ENCODE data around the gene CCNDBP1. TPM values are rescaled to one million over a fixed set of nuclear protein-coding genes. Genes with fewer than 3 reads are reported as not detected.

The CCNDBP1 gene
- total and polyA plus RNA-seq, 9 donors = 35.0 to 41.8 (median 37.4) TPM

- no peak overlapping the region for H3K27ac ChIP-seq (ENCODE audit: low read length)
- no peak for DNase-seq
- no peaks in the 10 kb centered on the region for H3K36me3 ChIP-seq (ENCODE audit: control insufficient read depth, insufficient read depth, low read length)
- H3K4me3 ChIP-seq (ENCODE audit: low read length) = no peak overlapping the region
- H3K4me1 ChIP-seq (ENCODE audit: control insufficient read depth, insufficient read depth, low read length) = no peaks in the 10 kb centered on the region
- WGBS (ENCODE audit: insufficient coverage) = 78% methylated on average over 6 of the region's 9 CpGs
- H3K9me3 ChIP-seq (replicated peaks; ENCODE audit: control insufficient read depth, low read depth, low read length) = no peaks in the 10 kb centered on the region
- H3K27me3 ChIP-seq (ENCODE audit: control insufficient read depth, insufficient read depth, low read length) = peaks cover 34% of the 10 kb centered on the region
These were observed 21.8 kb downstream of the CCNDBP1 start for GRCh38 chr15:43207024-43207423.

GRCh38 chr15:43208052-43209002 is 23.1 kb downstream of the CCNDBP1 start:
- no peak overlapping the region for H3K27ac ChIP-seq (ENCODE audit: low read length)
- 58% methylated on average over 14 of the region's 23 CpGs for WGBS (ENCODE audit: insufficient coverage)

GRCh38 chr15:43209059-43209824 is 24.0 kb downstream of the CCNDBP1 start:
- H3K4me3 ChIP-seq (ENCODE audit: low read length) = no peak overlapping the region
- H3K9me3 ChIP-seq (replicated peaks; ENCODE audit: control insufficient read depth, low read depth, low read length) = no peaks in the 10 kb centered on the region
- no peaks in the 10 kb centered on the region for H3K36me3 ChIP-seq (ENCODE audit: control insufficient read depth, insufficient read depth, low read length)
- no peaks in the 10 kb centered on the region for H3K4me1 ChIP-seq (ENCODE audit: control insufficient read depth, insufficient read depth, low read length)
- DNase-seq = no peak
- H3K27ac ChIP-seq (ENCODE audit: low read length) = no peak overlapping the region
- peaks cover 34% of the 10 kb centered on the region for H3K27me3 ChIP-seq (ENCODE audit: control insufficient read depth, insufficient read depth, low read length)
- WGBS (ENCODE audit: insufficient coverage) = 66% methylated on average over 12 of the region's 13 CpGs

More at GRCh38 chr15:43208052-43209002, 23.1 kb downstream of the CCNDBP1 start:
- H3K4me1 ChIP-seq (ENCODE audit: control insufficient read depth, insufficient read depth, low read length) = no peaks in the 10 kb centered on the region
- H3K27me3 ChIP-seq (ENCODE audit: control insufficient read depth, insufficient read depth, low read length) = peaks cover 34% of the 10 kb centered on the region
- no peaks in the 10 kb centered on the region for H3K36me3 ChIP-seq (ENCODE audit: control insufficient read depth, insufficient read depth, low read length)
- H3K9me3 ChIP-seq (replicated peaks; ENCODE audit: control insufficient read depth, low read depth, low read length) = no peaks in the 10 kb centered on the region
- no peak overlapping the region for H3K4me3 ChIP-seq (ENCODE audit: low read length)
- DNase-seq = no peak

GRCh38 chr15:43210172-43210745 is 25.1 kb downstream of the CCNDBP1 start:
- Histone ChIP-seq H3K27me3 (ENCODE audit: control insufficient read depth, insufficient read depth, low read length) (peaks cover 33% of the 10 kb centered on the region), H3K4me1 (ENCODE audit: control insufficient read depth, insufficient read depth, low read length) (no peaks in the 10 kb centered on the region), H3K27ac (ENCODE audit: low read length) (no peak overlapping the region), H3K36me3 (ENCODE audit: control insufficient read depth, insufficient read depth, low read length) (no peaks in the 10 kb centered on the region), H3K9me3 (replicated peaks; ENCODE audit: control insufficient read depth, low read depth, low read length) (no peaks in the 10 kb centered on the region), H3K4me3 (ENCODE audit: low read length) (no peak overlapping the region)
- WGBS (ENCODE audit: insufficient coverage) = 85% methylated on average over 10 of the region's 15 CpGs
- DNase-seq = no peak

- DNase-seq = no peak
- peaks cover 33% of the 10 kb centered on the region for H3K27me3 ChIP-seq (ENCODE audit: control insufficient read depth, insufficient read depth, low read length)
- H3K9me3 ChIP-seq (replicated peaks; ENCODE audit: control insufficient read depth, low read depth, low read length) = no peaks in the 10 kb centered on the region
- no peaks in the 10 kb centered on the region for H3K4me1 ChIP-seq (ENCODE audit: control insufficient read depth, insufficient read depth, low read length)
- H3K36me3 ChIP-seq (ENCODE audit: control insufficient read depth, insufficient read depth, low read length) = no peaks in the 10 kb centered on the region
- no peak overlapping the region for H3K27ac ChIP-seq (ENCODE audit: low read length)
- no peak overlapping the region for H3K4me3 ChIP-seq (ENCODE audit: low read length)
- 79% methylated on average over 9 of the region's 9 CpGs for WGBS (ENCODE audit: insufficient coverage)
These were observed 25.6 kb downstream of the CCNDBP1 start for GRCh38 chr15:43210807-43211206.

GRCh38 chr15:43211224-43211735 is 26.1 kb downstream of the CCNDBP1 start:
- WGBS (ENCODE audit: insufficient coverage) = 80% methylated on average over 1 of the region's 4 CpGs
- Histone ChIP-seq H3K36me3 (ENCODE audit: control insufficient read depth, insufficient read depth, low read length) (no peaks in the 10 kb centered on the region), H3K4me3 (ENCODE audit: low read length) (no peak overlapping the region), H3K9me3 (replicated peaks; ENCODE audit: control insufficient read depth, low read depth, low read length) (no peaks in the 10 kb centered on the region), H3K27ac (ENCODE audit: low read length) (no peak overlapping the region), H3K27me3 (ENCODE audit: control insufficient read depth, insufficient read depth, low read length) (peaks cover 33% of the 10 kb centered on the region), H3K4me1 (ENCODE audit: control insufficient read depth, insufficient read depth, low read length) (no peaks in the 10 kb centered on the region)
- DNase-seq = no peak

- H3K4me1 ChIP-seq (ENCODE audit: control insufficient read depth, insufficient read depth, low read length) = no peaks in the 10 kb centered on the region
- peaks cover 33% of the 10 kb centered on the region for H3K27me3 ChIP-seq (ENCODE audit: control insufficient read depth, insufficient read depth, low read length)
- no peak overlapping the region for H3K27ac ChIP-seq (ENCODE audit: low read length)
- DNase-seq = no peak
- no peaks in the 10 kb centered on the region for H3K36me3 ChIP-seq (ENCODE audit: control insufficient read depth, insufficient read depth, low read length)
- no peak overlapping the region for H3K4me3 ChIP-seq (ENCODE audit: low read length)
- WGBS (ENCODE audit: insufficient coverage) = 69% methylated on average over 3 of the region's 8 CpGs
- H3K9me3 ChIP-seq (replicated peaks; ENCODE audit: control insufficient read depth, low read depth, low read length) = no peaks in the 10 kb centered on the region
These were observed 27.1 kb downstream of the CCNDBP1 start for GRCh38 chr15:43212299-43212698.

GRCh38 chr15:43212951-43213350 is 27.7 kb downstream of the CCNDBP1 start:
- no peaks in the 10 kb centered on the region for H3K36me3 ChIP-seq (ENCODE audit: control insufficient read depth, insufficient read depth, low read length)
- H3K27me3 ChIP-seq (ENCODE audit: control insufficient read depth, insufficient read depth, low read length) = peaks cover 30% of the 10 kb centered on the region
- no peaks in the 10 kb centered on the region for H3K9me3 ChIP-seq (replicated peaks; ENCODE audit: control insufficient read depth, low read depth, low read length)
- no peaks in the 10 kb centered on the region for H3K4me1 ChIP-seq (ENCODE audit: control insufficient read depth, insufficient read depth, low read length)
- no peak overlapping the region for H3K27ac ChIP-seq (ENCODE audit: low read length)
- H3K4me3 ChIP-seq (ENCODE audit: low read length) = no peak overlapping the region
- DNase-seq = no peak

GRCh38 chr15:43213466-43213865 is 28.3 kb downstream of the CCNDBP1 start:
- no peaks in the 10 kb centered on the region for H3K9me3 ChIP-seq (replicated peaks; ENCODE audit: control insufficient read depth, low read depth, low read length)
- no peaks in the 10 kb centered on the region for H3K4me1 ChIP-seq (ENCODE audit: control insufficient read depth, insufficient read depth, low read length)
- H3K36me3 ChIP-seq (ENCODE audit: control insufficient read depth, insufficient read depth, low read length) = no peaks in the 10 kb centered on the region
- no peak overlapping the region for H3K4me3 ChIP-seq (ENCODE audit: low read length)
- H3K27ac ChIP-seq (ENCODE audit: low read length) = no peak overlapping the region
- WGBS (ENCODE audit: insufficient coverage) = 75% methylated on average over 3 of the region's 5 CpGs
- H3K27me3 ChIP-seq (ENCODE audit: control insufficient read depth, insufficient read depth, low read length) = peaks cover 25% of the 10 kb centered on the region
- no peak for DNase-seq

- Histone ChIP-seq H3K27me3 (ENCODE audit: control insufficient read depth, insufficient read depth, low read length) (peaks cover 20% of the 10 kb centered on the region), H3K36me3 (ENCODE audit: control insufficient read depth, insufficient read depth, low read length) (no peaks in the 10 kb centered on the region), H3K4me1 (ENCODE audit: control insufficient read depth, insufficient read depth, low read length) (no peaks in the 10 kb centered on the region), H3K9me3 (replicated peaks; ENCODE audit: control insufficient read depth, low read depth, low read length) (no peaks in the 10 kb centered on the region), H3K4me3 (ENCODE audit: low read length) (no peak overlapping the region), H3K27ac (ENCODE audit: low read length) (no peak overlapping the region)
- DNase-seq = no peak
- 61% methylated on average over 7 of the region's 8 CpGs for WGBS (ENCODE audit: insufficient coverage)
These were observed 29.0 kb downstream of the CCNDBP1 start for GRCh38 chr15:43214169-43214568.
